ENCODE results near the gene PUS7L. TPM values are rescaled to one million over a fixed set of nuclear protein-coding genes. Genes with fewer than 3 reads are reported as not detected.

Gene PUS7L
- total RNA-seq, 1 donor from 2014 or later = 11.6 TPM

- Histone ChIP-seq H3K27me3 (ENCODE audit: low read depth) (no peaks in the 10 kb centered on the region), H3K4me3 (no peak overlapping the region), H3K27ac (no peak overlapping the region), H3K4me1 (no peaks in the 10 kb centered on the region), H3K36me3 (no peaks in the 10 kb centered on the region), H3K9me3 (no peaks in the 10 kb centered on the region)
- TF ChIP-seq, protein P1, sequence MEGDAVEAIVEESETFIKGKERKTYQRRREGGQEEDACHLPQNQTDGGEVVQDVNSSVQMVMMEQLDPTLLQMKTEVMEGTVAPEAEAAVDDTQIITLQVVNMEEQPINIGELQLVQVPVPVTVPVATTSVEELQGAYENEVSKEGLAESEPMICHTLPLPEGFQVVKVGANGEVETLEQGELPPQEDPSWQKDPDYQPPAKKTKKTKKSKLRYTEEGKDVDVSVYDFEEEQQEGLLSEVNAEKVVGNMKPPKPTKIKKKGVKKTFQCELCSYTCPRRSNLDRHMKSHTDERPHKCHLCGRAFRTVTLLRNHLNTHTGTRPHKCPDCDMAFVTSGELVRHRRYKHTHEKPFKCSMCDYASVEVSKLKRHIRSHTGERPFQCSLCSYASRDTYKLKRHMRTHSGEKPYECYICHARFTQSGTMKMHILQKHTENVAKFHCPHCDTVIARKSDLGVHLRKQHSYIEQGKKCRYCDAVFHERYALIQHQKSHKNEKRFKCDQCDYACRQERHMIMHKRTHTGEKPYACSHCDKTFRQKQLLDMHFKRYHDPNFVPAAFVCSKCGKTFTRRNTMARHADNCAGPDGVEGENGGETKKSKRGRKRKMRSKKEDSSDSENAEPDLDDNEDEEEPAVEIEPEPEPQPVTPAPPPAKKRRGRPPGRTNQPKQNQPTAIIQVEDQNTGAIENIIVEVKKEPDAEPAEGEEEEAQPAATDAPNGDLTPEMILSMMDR (IDR thresholded peaks at IDR 0.05) = peak; percentile 38
- DNase-seq = no peak
- ATAC-seq = peak in 1 of 2 donors; percentile 64
- intact Hi-C loops (cut with DNase I) = no loop called here
These were observed 82.3 kb downstream of the PUS7L start for GRCh38 chr12:43676183-43676813.

DNA sequence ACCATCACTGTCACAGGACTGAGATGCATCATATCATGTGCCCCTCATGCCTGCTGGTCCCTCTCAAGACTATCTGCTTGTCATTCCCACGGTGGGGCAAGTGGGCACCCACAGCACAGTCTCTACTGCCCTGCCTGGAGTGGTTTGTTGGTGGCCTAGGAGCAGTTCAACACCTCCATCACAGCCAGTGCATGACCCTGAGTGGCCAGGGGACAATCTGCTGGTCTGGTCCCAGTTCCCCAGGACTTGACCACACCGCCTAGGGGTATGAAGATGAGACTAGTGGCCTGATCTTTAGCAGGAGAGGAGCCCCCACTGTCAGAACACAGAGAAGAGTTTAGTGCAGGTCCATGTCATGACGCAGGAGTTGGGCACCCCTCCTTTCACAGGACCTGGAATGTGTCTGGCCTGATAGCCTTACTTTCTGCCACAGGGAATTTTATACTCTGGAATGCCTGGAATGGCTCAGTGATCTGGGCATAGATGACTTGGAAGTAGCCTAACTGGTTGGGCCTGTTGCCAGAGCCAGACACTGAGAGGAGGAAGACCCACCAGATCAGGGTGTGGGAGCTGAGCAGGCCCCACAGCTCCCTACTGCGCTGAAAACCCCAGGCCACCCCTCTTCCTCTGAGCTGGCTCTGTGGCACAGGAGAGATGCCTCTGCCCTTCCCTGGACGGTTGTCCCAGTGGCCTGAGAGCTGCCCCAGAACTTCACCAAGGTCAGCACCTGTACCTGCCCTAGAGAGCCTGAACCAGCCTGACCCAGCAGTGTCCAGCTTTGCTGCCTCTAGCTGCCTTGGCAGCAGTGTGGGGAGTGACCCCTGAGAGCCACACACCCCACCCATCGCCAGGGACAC, 83.3 kb downstream of the PUS7L start:
- H3K4me1 ChIP-seq = no peaks in the 10 kb centered on the region
- H3K9me3 ChIP-seq = no peaks in the 10 kb centered on the region
- DNase-seq = peak; percentile 36
- H3K27ac ChIP-seq = no peak overlapping the region
- peak; percentile 16 to 30 for ATAC-seq
- intact Hi-C loops (cut with DNase I) = no loop called here
- no peak overlapping the region for H3K4me3 ChIP-seq
- TF ChIP-seq, protein P1 (IDR thresholded peaks at IDR 0.05) = no peak
- H3K27me3 ChIP-seq (ENCODE audit: low read depth) = no peaks in the 10 kb centered on the region
- H3K36me3 ChIP-seq = no peaks in the 10 kb centered on the region

- intact Hi-C loops (cut with DNase I) = no loop called here
- no peak for ATAC-seq
These were observed 89.2 kb downstream of the PUS7L start for GRCh38 chr12:43669373-43669772.

More at GRCh38 chr12:43669373-43669772, 89.2 kb downstream of the PUS7L start:
- no peaks in the 10 kb centered on the region for H3K36me3 ChIP-seq
- no peaks in the 10 kb centered on the region for H3K27me3 ChIP-seq (ENCODE audit: low read depth)
- no peak for DNase-seq
- H3K4me3 ChIP-seq = no peak overlapping the region
- TF ChIP-seq, protein P1 (IDR thresholded peaks at IDR 0.05) = no peak
- no peaks in the 10 kb centered on the region for H3K4me1 ChIP-seq
- no peaks in the 10 kb centered on the region for H3K9me3 ChIP-seq
- H3K27ac ChIP-seq = no peak overlapping the region

Other genes starting within 250 kb of the PUS7L start
- gene ADAMTS20, start 206.6 kb downstream of the PUS7L start, total RNA-seq = not detected
- gene IRAK4, start 161 bp upstream of the PUS7L start, total RNA-seq = 23.2 TPM
- gene TWF1, start 47.5 kb upstream of the PUS7L start, total RNA-seq = 60.6 TPM
- gene TMEM117, start 77.3 kb upstream of the PUS7L start, total RNA-seq = 4.5 TPM